HEK293 (cell line): ENCODE measurements around the gene SLC39A11.

Source experiments
- BCL11A ChIP-seq: fragments of 450-650 bp; formaldehyde crosslinking; IDR thresholded peaks from 2 replicates; pipeline ENCODE4 v1.5.1; 2016; ENCODE audit warnings: low read depth, missing biosample characterization, missing genetic modification characterization
- EGR2 ChIP-seq: fragments of 450-650 bp; formaldehyde crosslinking; IDR thresholded peaks from 2 replicates; pipeline ENCODE4 v1.5.1; 2016; ENCODE audit warnings: low read depth, missing biosample characterization, missing genetic modification characterization
- FEZF1 ChIP-seq: fragments of 450-650 bp; formaldehyde crosslinking; IDR thresholded peaks from 2 replicates; pipeline ENCODE4 v1.5.1; 2016; ENCODE audit warnings: missing biosample characterization, missing genetic modification characterization
- GFI1B ChIP-seq: fragments of 450-650 bp; formaldehyde crosslinking; IDR thresholded peaks from 2 replicates; pipeline ENCODE4 v1.5.1; 2016; ENCODE audit warnings: missing biosample characterization, missing genetic modification characterization
- HOXC10 ChIP-seq: sonication (generic); formaldehyde crosslinking; IDR thresholded peaks from 2 replicates; pipeline ENCODE4 v1.8.1; 2023; ENCODE audit warnings: mild to moderate bottlenecking, missing genetic modification reagents
- PRDM6 ChIP-seq: fragments of 450-650 bp; formaldehyde crosslinking; IDR thresholded peaks from 2 replicates; pipeline ENCODE4 v1.5.1; 2017; ENCODE audit warnings: missing biosample characterization, missing genetic modification characterization
- SETDB1 ChIP-seq: IDR thresholded peaks from one replicate; pipeline ENCODE4 v1.6.1; 2017; ENCODE audit warnings: mild to moderate bottlenecking, low read length, moderate library complexity, mixed read lengths; ENCODE audit not compliant: insufficient read length
- SP2 ChIP-seq: fragments of 450-650 bp; formaldehyde crosslinking; IDR thresholded peaks from 2 replicates; pipeline ENCODE4 v1.5.1; 2016; ENCODE audit warnings: missing biosample characterization, missing genetic modification characterization
- TCF7L2 ChIP-seq: IDR thresholded peaks from 2 replicates; pipeline ENCODE4 v1.6.1; 2011; ENCODE audit warnings: low read depth, mild to moderate bottlenecking, inconsistent platforms, low read length, moderate library complexity, borderline replicate concordance
- WT1 ChIP-seq: fragments of 450-650 bp; formaldehyde crosslinking; IDR thresholded peaks from 2 replicates; pipeline ENCODE4 v1.5.1; 2016; ENCODE audit warnings: missing biosample characterization, missing genetic modification characterization
- ZFP3 ChIP-seq: fragments of 450-650 bp; formaldehyde crosslinking; IDR thresholded peaks from 2 replicates; pipeline ENCODE4 v1.5.1; 2016; ENCODE audit warnings: low read depth, missing biosample characterization, missing genetic modification characterization
- ZNF121 ChIP-seq: fragments of 450-650 bp; formaldehyde crosslinking; IDR thresholded peaks from 2 replicates; pipeline ENCODE4 v1.5.1; 2016; ENCODE audit warnings: missing biosample characterization, missing genetic modification characterization
- ZNF146 ChIP-seq: fragments of 450-650 bp; formaldehyde crosslinking; IDR thresholded peaks from 2 replicates; pipeline ENCODE4 v1.5.1; 2016; ENCODE audit warnings: missing biosample characterization, missing genetic modification characterization
- ZNF148 ChIP-seq: fragments of 450-650 bp; formaldehyde crosslinking; IDR thresholded peaks from 2 replicates; pipeline ENCODE4 v1.5.0; 2017; ENCODE audit warnings: missing biosample characterization, missing genetic modification characterization, borderline replicate concordance
- ZNF350 ChIP-seq: fragments of 450-650 bp; formaldehyde crosslinking; IDR thresholded peaks from 2 replicates; pipeline ENCODE4 v1.5.0; 2017; ENCODE audit warnings: missing biosample characterization, mild to moderate bottlenecking, missing genetic modification characterization
- ZNF404 ChIP-seq: fragments of 450-650 bp; formaldehyde crosslinking; IDR thresholded peaks from 2 replicates; pipeline ENCODE4 v1.5.1; 2017; ENCODE audit warnings: missing biosample characterization, missing genetic modification characterization
- ZNF473 ChIP-seq: fragments of 450-650 bp; formaldehyde crosslinking; IDR thresholded peaks from 2 replicates; pipeline ENCODE4 v1.5.1; 2017; ENCODE audit warnings: missing biosample characterization, missing genetic modification characterization
- ZNF510 ChIP-seq: fragments of 450-650 bp; formaldehyde crosslinking; IDR thresholded peaks from 2 replicates; pipeline ENCODE4 v1.5.1; 2018; ENCODE audit warnings: mild to moderate bottlenecking, missing genetic modification characterization, missing biosample characterization; ENCODE audit not compliant: insufficient replicate concordance
- ZNF530 ChIP-seq: fragments of 450-650 bp; formaldehyde crosslinking; IDR thresholded peaks from 2 replicates; pipeline ENCODE4 v1.5.1; 2016; ENCODE audit warnings: low read depth, missing biosample characterization, missing genetic modification characterization
- ZNF544 ChIP-seq: fragments of 450-650 bp; formaldehyde crosslinking; IDR thresholded peaks from 2 replicates; pipeline ENCODE4 v1.5.0; 2017; ENCODE audit warnings: missing biosample characterization, missing genetic modification characterization
- ZNF549 ChIP-seq: fragments of 450-650 bp; IDR thresholded peaks from 2 replicates; pipeline ENCODE4 v1.5.1; 2018; ENCODE audit warnings: missing biosample characterization, missing genetic modification characterization, mild to moderate bottlenecking, inconsistent platforms, moderate library complexity
- ZNF571 ChIP-seq: fragments of 450-650 bp; formaldehyde crosslinking; IDR thresholded peaks from 2 replicates; pipeline ENCODE4 v1.5.0; 2017; ENCODE audit warnings: missing biosample characterization, missing genetic modification characterization
- ZNF629 ChIP-seq: fragments of 450-650 bp; formaldehyde crosslinking; IDR thresholded peaks from 2 replicates; pipeline ENCODE4 v1.5.1; 2017; ENCODE audit warnings: missing biosample characterization, missing genetic modification characterization
- ZNF658 ChIP-seq: fragments of 450-650 bp; formaldehyde crosslinking; IDR thresholded peaks from 2 replicates; pipeline ENCODE4; 2016; ENCODE audit warnings: missing biosample characterization, missing genetic modification characterization
- ZNF776 ChIP-seq: fragments of 450-650 bp; formaldehyde crosslinking; IDR thresholded peaks from 2 replicates; pipeline ENCODE4 v1.5.0; 2017; ENCODE audit warnings: missing biosample characterization, missing genetic modification characterization, borderline replicate concordance
- ZNF792 ChIP-seq: fragments of 450-650 bp; formaldehyde crosslinking; IDR thresholded peaks from 2 replicates; pipeline ENCODE4 v1.5.1; 2016; ENCODE audit warnings: missing biosample characterization, missing genetic modification characterization
- ZNF837 ChIP-seq: fragments of 450-650 bp; formaldehyde crosslinking; IDR thresholded peaks from 2 replicates; pipeline ENCODE4 v1.5.1; 2016; ENCODE audit warnings: missing biosample characterization, missing genetic modification characterization
- ZSCAN16 ChIP-seq: fragments of 450-650 bp; formaldehyde crosslinking; IDR thresholded peaks from 2 replicates; pipeline ENCODE4 v1.5.1; 2016; ENCODE audit warnings: missing biosample characterization, missing genetic modification characterization
- ZSCAN18 ChIP-seq: fragments of 450-650 bp; formaldehyde crosslinking; IDR thresholded peaks from 2 replicates; pipeline ENCODE4 v1.5.1; 2016; ENCODE audit warnings: missing biosample characterization, missing genetic modification characterization
- ZSCAN30 ChIP-seq: fragments of 450-650 bp; IDR thresholded peaks from 2 replicates; pipeline ENCODE4 v1.5.1; 2018; ENCODE audit warnings: missing biosample characterization, mild to moderate bottlenecking, missing genetic modification characterization, moderate library complexity

The SLC39A11 gene

GRCh38 chr17:72683506-72684404 lies 408.7 kb downstream of the SLC39A11 start (continued):
- TF ChIP-seq ZNF148 (tag by site-specific recombination) (no peak), ZNF549 (no peak), ZNF404 (tag by site-specific recombination) (no peak), ZNF658 (tag by site-specific recombination) (no peak), ZFP3 (tag by site-specific recombination) (no peak), GFI1B (tag by site-specific recombination) (no peak), ZNF146 (tag by site-specific recombination) (no peak), ZSCAN16 (tag by site-specific recombination) (peak; percentile 22; the same call in 1 of the 2 replicates), BCL11A (peak; percentile 59; the same call in 1 of the 2 replicates), ZNF530 (tag by site-specific recombination) (no peak), FEZF1 (tag by site-specific recombination) (peak; percentile 56), TCF7L2 (no peak), ZNF837 (tag by site-specific recombination) (no peak), ZNF473 (tag by site-specific recombination) (no peak), ZNF544 (no peak), SETDB1 (peak; percentile 38), PRDM6 (tag by site-specific recombination) (peak; percentile 99), ZNF510 (tag by site-specific recombination) (no peak), EGR2 (tag by site-specific recombination) (no peak), ZNF629 (tag by site-specific recombination) (peak; percentile 86), ZNF121 (tag by site-specific recombination) (peak; percentile 97), WT1 (tag by site-specific recombination) (peak; percentile 67), ZNF571 (no peak), ZNF776 (no peak), ZNF792 (tag by site-specific recombination) (no peak), ZSCAN30 (tag by site-specific recombination) (0 out of 2 replicates have a peak, but pooled peaks have one; percentile 43), ZNF350 (tag by site-specific recombination) (no peak), HOXC10 (CRISPR knock-in tag) (0 out of 2 replicates have a peak, but pooled peaks have one; percentile 57), SP2 (tag by site-specific recombination) (no peak), ZSCAN18 (tag by site-specific recombination) (no peak)
